Suprapubic skin (tissue), 4 donors: ENCODE measurements around the gene PTPN21. TPM values are rescaled to one million over a fixed set of nuclear protein-coding genes. Genes with fewer than 3 reads are reported as not detected.
A peak's percentile ranks its signal among the peaks of the same experiment; 100 is the strongest.

Experiments
- DNase-seq, 2 donors: peaks; one replicate each; pipeline ENCODE4 v3.0.0-alpha.2; 2019; ENCODE audit warnings: low spot score in 2 of 2
- H3K27ac ChIP-seq: fragments of 200-600 bp; sonication (generic); one replicate; pipeline ENCODE4 v1.5.1; 2019
- H3K27me3 ChIP-seq: fragments of 200-600 bp; sonication (generic); one replicate; pipeline ENCODE4 v1.5.1; 2019
- H3K36me3 ChIP-seq: fragments of 200-600 bp; sonication (generic); one replicate; pipeline ENCODE4 v1.5.1; 2019
- H3K4me1 ChIP-seq: fragments of 200-600 bp; sonication (generic); one replicate; pipeline ENCODE4 v1.5.1; 2019
- H3K4me3 ChIP-seq: fragments of 200-600 bp; sonication (generic); one replicate; pipeline ENCODE4 v1.5.1; 2019; ENCODE audit warnings: mild to moderate bottlenecking
- H3K9me3 ChIP-seq: fragments of 200-600 bp; sonication (generic); one replicate; pipeline ENCODE4 v1.5.1; 2019
- CTCF ChIP-seq, 2 donors: fragments of 200-600 bp in 1 of 2; fragments of 450-650 bp in 1 of 2; sonication (generic) in 1 of 2; IDR thresholded peaks; one replicate each; pipeline ENCODE4 v1.5.1; 2016 to 2019; ENCODE audit warnings: antibody characterized with exemption in 2 of 2, mild to moderate bottlenecking in 1 of 2, moderate library complexity in 1 of 2
- EP300 ChIP-seq: sonication (generic); formaldehyde crosslinking; IDR thresholded peaks from one replicate; pipeline ENCODE4 v1.6.1; 2017; ENCODE audit warnings: antibody characterized with exemption
- POLR2A ChIP-seq, 2 donors: fragments of 450-650 bp; IDR thresholded peaks; one replicate each; pipeline ENCODE4 v1.6.1; 2017; ENCODE audit warnings: antibody characterized with exemption in 2 of 2, mild to moderate bottlenecking in 2 of 2, moderate library complexity in 2 of 2
- POLR2AphosphoS5 ChIP-seq, 3 donors: sonication (generic); formaldehyde crosslinking; IDR thresholded peaks; one replicate each; pipeline ENCODE4 v1.6.1; 2017; ENCODE audit warnings: antibody characterized with exemption in 3 of 3
- WGBS: methylation state at CpG from one replicate; pipeline ENCODE4 v1.1.5; 2018; 5-methylcytosine and 5-hydroxymethylcytosine counted together
- total RNA-seq, 4 donors: library from RNA; depleted of rRNA; stranded (reverse); fragments of >200 nt; gene quantifications; one replicate each; pipeline ENCODE4 v1.1.0, GENCODE V29; 2016

Gene PTPN21
- total RNA-seq, 4 donors from 2014 or later: 33.2 to 71.1 (median 39.9) TPM

DNA sequence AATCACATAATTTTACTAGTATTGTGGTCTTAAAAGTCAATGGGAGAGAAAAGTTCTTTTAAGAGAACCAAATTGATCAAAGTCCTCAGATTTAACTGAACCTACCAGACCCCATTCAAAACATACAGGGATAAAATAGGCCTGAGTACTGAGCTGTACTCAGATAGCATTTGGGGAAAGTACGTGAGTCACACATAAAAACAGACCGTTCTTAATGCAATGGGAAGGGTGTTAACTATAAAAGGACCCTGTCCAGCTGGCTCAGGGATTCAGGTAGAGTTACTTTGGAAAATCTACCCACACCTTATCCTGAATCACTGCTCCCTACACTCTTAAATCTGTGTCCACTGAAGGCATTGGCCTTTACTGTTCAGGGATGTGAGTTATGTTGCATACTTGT is 78.0 kb downstream of the PTPN21 start:
- H3K27ac ChIP-seq: no peak overlapping the region
- peaks cover 50% of the 10 kb centered on the region for H3K36me3 ChIP-seq
- no peak overlapping the region for H3K4me3 ChIP-seq
- DNase-seq: no peak
- H3K27me3 ChIP-seq: no peaks in the 10 kb centered on the region
- WGBS: 70% methylated on average over 2 of the region's 2 CpGs
- TF ChIP-seq EP300 (no peak), POLR2A (IDR thresholded peaks at IDR 0.05) (no peak), POLR2AphosphoS5 (IDR thresholded peaks at IDR 0.05) (no peak), CTCF (IDR thresholded peaks at IDR 0.05) (no peak)
- H3K4me1 ChIP-seq: peaks cover 5% of the 10 kb centered on the region
- no peaks in the 10 kb centered on the region for H3K9me3 ChIP-seq

DNA sequence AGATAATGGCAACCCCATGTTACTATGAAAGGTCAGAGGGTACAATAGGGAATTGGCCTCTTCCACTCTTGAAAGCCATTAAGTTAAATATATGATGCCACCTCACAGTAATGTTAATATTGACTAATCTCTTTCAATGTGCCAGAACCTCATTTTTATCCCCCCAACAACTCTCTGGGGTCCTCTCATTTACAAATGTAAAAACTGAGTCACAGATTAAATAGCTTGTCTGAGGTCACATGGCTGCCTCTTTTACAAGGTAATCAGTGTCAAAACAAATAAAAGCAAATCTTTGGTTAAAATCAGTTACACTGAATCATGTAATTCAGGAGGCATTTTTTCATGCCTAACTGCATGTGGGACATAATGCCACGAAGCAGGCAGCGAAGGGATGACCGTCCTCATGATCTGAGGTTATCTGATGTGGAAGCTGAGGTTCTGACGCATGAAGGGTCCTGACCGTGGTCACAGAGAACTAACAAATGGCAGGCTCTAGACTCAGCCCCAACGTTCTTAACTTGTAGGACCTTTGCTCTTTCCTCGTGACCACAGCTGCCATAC is 78.5 kb downstream of the PTPN21 start:
- 88% methylated on average over 7 of the region's 7 CpGs for WGBS
- TF ChIP-seq EP300 (no peak), POLR2A (IDR thresholded peaks at IDR 0.05) (no peak), POLR2AphosphoS5 (IDR thresholded peaks at IDR 0.05) (no peak), CTCF (IDR thresholded peaks at IDR 0.05) (no peak)
- H3K9me3 ChIP-seq: no peaks in the 10 kb centered on the region
- H3K27ac ChIP-seq: no peak overlapping the region
- DNase-seq: no peak
- no peaks in the 10 kb centered on the region for H3K27me3 ChIP-seq
- peaks cover 5% of the 10 kb centered on the region for H3K4me1 ChIP-seq
- peaks cover 54% of the 10 kb centered on the region for H3K36me3 ChIP-seq
- no peak overlapping the region for H3K4me3 ChIP-seq

DNA sequence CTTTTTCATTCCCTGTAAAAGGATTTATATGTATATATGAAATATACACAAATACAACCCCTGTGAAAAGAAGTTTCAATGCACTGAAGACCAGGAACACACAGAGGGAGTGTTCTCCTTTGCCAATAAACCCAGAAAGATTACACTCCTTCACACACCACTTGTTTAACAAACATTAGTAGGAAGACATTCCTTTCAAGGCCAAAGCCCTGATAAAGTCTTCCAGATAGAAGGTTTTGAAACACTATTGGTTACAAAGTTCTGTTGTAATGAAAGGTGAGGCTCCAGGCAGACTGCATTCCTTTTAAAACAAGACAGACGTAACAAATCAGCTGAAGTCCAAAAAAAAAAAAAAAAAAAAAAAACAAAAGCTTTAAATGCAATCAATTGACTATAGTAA is 81.0 kb downstream of the PTPN21 start:
- H3K4me1 ChIP-seq: peaks cover 5% of the 10 kb centered on the region
- H3K9me3 ChIP-seq: no peaks in the 10 kb centered on the region
- peaks cover 55% of the 10 kb centered on the region for H3K36me3 ChIP-seq
- WGBS: 65% methylated on average over 1 of the region's 1 CpG
- no peak for DNase-seq
- H3K27me3 ChIP-seq: no peaks in the 10 kb centered on the region
- no peak overlapping the region for H3K27ac ChIP-seq
- no peak for TF ChIP-seq POLR2AphosphoS5 (IDR thresholded peaks at IDR 0.05)
- H3K4me3 ChIP-seq: no peak overlapping the region

GRCh38 chr14:88470542-88471440 is 84.0 kb downstream of the PTPN21 start:
- TF ChIP-seq POLR2AphosphoS5 (IDR thresholded peaks at IDR 0.05) (no peak), EP300 (no peak)
- Histone ChIP-seq H3K27me3 (no peaks in the 10 kb centered on the region), H3K27ac (no peak overlapping the region), H3K9me3 (no peaks in the 10 kb centered on the region), H3K4me3 (no peak overlapping the region), H3K4me1 (no peaks in the 10 kb centered on the region), H3K36me3 (peaks cover 65% of the 10 kb centered on the region)
- DNase-seq: no peak
- WGBS: 88% methylated on average over 7 of the region's 7 CpGs

DNA sequence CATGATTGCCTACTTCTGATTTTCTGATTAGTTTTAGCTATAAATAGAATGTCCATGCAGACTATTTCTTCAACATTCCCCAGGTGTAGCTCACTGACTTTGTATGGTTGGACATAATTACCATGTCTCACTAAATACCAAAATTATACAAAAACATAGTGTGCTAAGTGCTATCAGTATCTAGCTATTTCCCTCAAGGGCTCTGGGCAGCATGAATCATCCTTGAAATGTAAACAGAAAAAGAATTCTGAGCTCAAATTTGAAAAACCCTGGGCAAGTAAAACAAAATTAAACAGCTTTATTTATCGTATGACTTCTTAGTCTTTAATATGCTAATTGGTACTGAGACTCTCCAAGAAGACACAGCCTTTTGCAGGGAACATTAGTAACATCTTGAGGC is 86.4 kb downstream of the PTPN21 start:
- Histone ChIP-seq H3K36me3 (peaks cover 72% of the 10 kb centered on the region), H3K4me1 (no peaks in the 10 kb centered on the region), H3K27me3 (no peaks in the 10 kb centered on the region), H3K9me3 (no peaks in the 10 kb centered on the region), H3K27ac (no peak overlapping the region), H3K4me3 (no peak overlapping the region)
- WGBS: 75% methylated on average over 1 of the region's 1 CpG
- TF ChIP-seq POLR2A (IDR thresholded peaks at IDR 0.05) (no peak), POLR2AphosphoS5 (IDR thresholded peaks at IDR 0.05) (no peak), EP300 (no peak), CTCF (IDR thresholded peaks at IDR 0.05) (no peak)
- no peak for DNase-seq

- H3K9me3 ChIP-seq: no peaks in the 10 kb centered on the region
- H3K4me3 ChIP-seq: no peak overlapping the region
- no peak overlapping the region for H3K27ac ChIP-seq
- DNase-seq: no peak
- peak in 1 of 2 donors; percentile 11 for TF ChIP-seq CTCF (IDR thresholded peaks at IDR 0.05)
- TF ChIP-seq EP300: no peak
- TF ChIP-seq POLR2A (IDR thresholded peaks at IDR 0.05): no peak
- no peak for TF ChIP-seq POLR2AphosphoS5 (IDR thresholded peaks at IDR 0.05)
- no peaks in the 10 kb centered on the region for H3K4me1 ChIP-seq
- 81% methylated on average over 4 of the region's 4 CpGs for WGBS
- peaks cover 44% of the 10 kb centered on the region for H3K36me3 ChIP-seq
- no peaks in the 10 kb centered on the region for H3K27me3 ChIP-seq
These were observed 91.5 kb downstream of the PTPN21 start for GRCh38 chr14:88463318-88463717.
